GM10266 (cell line): Measurements from ENCODE around the gene B3GNT8.
"Not testable (repeated sequence)": the region's sequence is repeated elsewhere in the genome, so short reads cannot be mapped to it uniquely, and the experiment has no call there.

Source experiments
- DNase-seq: peaks from one replicate; pipeline ENCODE4 v3.0.0; 2012; ENCODE audit errors: extremely low spot score
- TF ChIP-seq, protein P1 (sequence below): IDR thresholded peaks from 2 replicates; pipeline ENCODE4 v1.5.1; 2012; ENCODE audit warnings: mild to moderate bottlenecking, low read depth; ENCODE audit not compliant: control insufficient read depth, insufficient read depth; ENCODE audit errors: missing control alignments

The B3GNT8 gene

GRCh38 chr19:41411968-41412265 lies 15.3 kb downstream of the B3GNT8 start:
- TF ChIP-seq, protein P1, sequence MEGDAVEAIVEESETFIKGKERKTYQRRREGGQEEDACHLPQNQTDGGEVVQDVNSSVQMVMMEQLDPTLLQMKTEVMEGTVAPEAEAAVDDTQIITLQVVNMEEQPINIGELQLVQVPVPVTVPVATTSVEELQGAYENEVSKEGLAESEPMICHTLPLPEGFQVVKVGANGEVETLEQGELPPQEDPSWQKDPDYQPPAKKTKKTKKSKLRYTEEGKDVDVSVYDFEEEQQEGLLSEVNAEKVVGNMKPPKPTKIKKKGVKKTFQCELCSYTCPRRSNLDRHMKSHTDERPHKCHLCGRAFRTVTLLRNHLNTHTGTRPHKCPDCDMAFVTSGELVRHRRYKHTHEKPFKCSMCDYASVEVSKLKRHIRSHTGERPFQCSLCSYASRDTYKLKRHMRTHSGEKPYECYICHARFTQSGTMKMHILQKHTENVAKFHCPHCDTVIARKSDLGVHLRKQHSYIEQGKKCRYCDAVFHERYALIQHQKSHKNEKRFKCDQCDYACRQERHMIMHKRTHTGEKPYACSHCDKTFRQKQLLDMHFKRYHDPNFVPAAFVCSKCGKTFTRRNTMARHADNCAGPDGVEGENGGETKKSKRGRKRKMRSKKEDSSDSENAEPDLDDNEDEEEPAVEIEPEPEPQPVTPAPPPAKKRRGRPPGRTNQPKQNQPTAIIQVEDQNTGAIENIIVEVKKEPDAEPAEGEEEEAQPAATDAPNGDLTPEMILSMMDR: no peak
- no peak for DNase-seq

DNA sequence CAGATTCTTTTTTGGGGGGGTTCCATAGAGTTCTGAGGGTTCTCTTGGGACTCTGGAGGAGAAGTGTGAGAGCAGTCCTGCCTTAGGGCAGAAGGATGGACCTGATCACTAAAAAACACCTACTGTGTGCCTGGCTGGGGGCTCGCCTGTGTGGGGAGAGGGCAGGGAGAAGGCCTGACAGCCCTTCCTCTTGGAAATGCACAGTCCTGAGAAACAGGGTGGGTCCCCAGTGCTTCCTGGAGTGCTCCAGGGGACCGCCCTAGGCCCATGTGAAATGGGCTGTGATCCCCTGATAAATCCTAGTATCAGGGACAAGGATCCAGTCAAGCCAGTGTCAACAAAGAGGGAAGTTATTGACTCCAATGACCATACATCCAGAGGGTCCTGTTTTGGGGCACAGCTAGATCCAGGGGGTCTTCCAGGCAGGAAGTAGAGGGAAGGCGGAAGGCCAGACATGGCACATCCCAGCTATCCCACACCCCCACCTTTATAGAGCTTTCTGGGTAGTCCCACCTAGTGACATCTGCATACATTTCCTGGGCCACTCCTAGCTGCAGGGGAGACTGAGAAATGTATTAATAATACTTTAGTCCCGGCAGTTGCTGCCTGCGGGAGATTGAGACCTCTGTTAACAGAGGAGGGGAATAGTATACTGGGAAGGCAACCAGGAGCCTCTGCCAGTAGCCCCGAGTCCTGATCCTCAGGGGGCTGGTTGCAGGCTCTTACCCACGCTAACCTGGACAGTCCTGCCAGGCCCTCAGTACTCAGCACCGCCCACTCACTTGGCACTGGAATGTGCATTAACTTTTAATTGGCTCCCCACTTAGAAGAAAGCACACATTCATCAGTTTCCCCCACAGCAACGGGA lies 15.8 kb downstream of the B3GNT8 start:
- TF ChIP-seq, protein P1: no peak
- no peak for DNase-seq

- TF ChIP-seq, protein P1: no peak
- DNase-seq: no peak
These were observed 16.7 kb downstream of the B3GNT8 start for GRCh38 chr19:41410336-41411054.

DNA sequence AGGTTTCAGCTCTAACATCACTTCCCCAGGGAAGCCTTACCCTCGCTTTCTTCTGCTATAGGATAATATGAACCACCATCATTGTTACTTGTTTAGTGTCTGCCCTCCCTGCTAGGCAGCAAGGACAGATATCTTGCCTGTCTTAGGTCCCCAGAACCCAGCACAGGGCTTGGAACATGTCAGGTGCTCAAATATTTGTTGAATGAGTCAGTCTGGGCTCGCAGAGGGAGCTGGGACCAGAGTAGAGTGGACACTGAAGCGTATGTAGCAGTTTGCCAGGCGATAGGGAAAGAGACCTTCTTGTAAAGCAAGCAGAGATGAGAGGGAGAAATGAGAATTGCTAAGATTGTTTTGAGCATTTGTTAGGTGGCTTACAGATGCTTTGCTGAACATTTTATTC lies 17.9 kb downstream of the B3GNT8 start:
- no peak for DNase-seq
- TF ChIP-seq, protein P1: no peak

- not testable (repeated sequence) for DNase-seq
These were observed 18.3 kb downstream of the B3GNT8 start for GRCh38 chr19:41408846-41409245.

GRCh38 chr19:41408256-41408655 lies 18.9 kb downstream of the B3GNT8 start:
- DNase-seq: no peak
- TF ChIP-seq, protein P1: no peak

DNA sequence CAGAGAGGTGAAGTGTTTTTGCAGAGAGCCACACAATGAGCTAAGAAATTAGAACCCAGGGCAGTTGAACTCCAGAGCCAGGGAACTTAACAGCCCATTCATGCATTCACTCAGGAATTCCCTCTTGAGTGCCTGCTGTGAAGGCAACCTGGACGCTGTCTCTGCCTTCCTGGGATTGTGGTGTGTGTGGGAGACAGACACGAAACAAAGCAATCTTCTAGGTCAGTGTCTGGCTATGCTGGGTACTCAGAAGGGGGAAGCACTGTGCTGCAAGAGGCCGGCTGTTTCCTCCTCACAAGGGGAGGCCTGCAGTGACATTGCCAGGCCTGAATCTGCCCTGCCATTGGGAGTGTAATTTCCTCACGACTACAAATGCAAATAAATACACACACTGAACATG lies 19.9 kb downstream of the B3GNT8 start:
- DNase-seq: no peak
- TF ChIP-seq, protein P1: no peak

GRCh38 chr19:41405776-41406175 lies 21.4 kb downstream of the B3GNT8 start:
- DNase-seq: no peak
- TF ChIP-seq, protein P1: no peak
